Measurements from ENCODE around the gene MYOM3. TPM values are rescaled to one million over a fixed set of nuclear protein-coding genes. Genes with fewer than 3 reads are reported as not detected.

The MYOM3 gene
- total RNA-seq, 4 donors from 2014 or later: 0.17 to 0.94 (median 0.44) TPM; not detected in 1

- TF ChIP-seq, protein P1, sequence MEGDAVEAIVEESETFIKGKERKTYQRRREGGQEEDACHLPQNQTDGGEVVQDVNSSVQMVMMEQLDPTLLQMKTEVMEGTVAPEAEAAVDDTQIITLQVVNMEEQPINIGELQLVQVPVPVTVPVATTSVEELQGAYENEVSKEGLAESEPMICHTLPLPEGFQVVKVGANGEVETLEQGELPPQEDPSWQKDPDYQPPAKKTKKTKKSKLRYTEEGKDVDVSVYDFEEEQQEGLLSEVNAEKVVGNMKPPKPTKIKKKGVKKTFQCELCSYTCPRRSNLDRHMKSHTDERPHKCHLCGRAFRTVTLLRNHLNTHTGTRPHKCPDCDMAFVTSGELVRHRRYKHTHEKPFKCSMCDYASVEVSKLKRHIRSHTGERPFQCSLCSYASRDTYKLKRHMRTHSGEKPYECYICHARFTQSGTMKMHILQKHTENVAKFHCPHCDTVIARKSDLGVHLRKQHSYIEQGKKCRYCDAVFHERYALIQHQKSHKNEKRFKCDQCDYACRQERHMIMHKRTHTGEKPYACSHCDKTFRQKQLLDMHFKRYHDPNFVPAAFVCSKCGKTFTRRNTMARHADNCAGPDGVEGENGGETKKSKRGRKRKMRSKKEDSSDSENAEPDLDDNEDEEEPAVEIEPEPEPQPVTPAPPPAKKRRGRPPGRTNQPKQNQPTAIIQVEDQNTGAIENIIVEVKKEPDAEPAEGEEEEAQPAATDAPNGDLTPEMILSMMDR (IDR thresholded peaks at IDR 0.05; ENCODE audit: low read depth): no peak
Observed at GRCh38 chr1:24142546-24143534, 30.9 kb upstream of the MYOM3 start, which contains the start of gene IL22RA1. TSS of gene IL22RA1 (minus strand) at chr1:24143140. CDS start at chr1:24143082, 58 bp downstream.

GRCh38 chr1:24141311-24141997 lies 29.5 kb upstream of the MYOM3 start:
- TF ChIP-seq, protein P1 (IDR thresholded peaks at IDR 0.05; ENCODE audit: low read depth): no peak

- TF ChIP-seq, protein P1 (IDR thresholded peaks at IDR 0.05; ENCODE audit: low read depth): no peak
Observed at GRCh38 chr1:24140741-24141181, 28.8 kb upstream of the MYOM3 start.

GRCh38 chr1:24139841-24140425 lies 28.0 kb upstream of the MYOM3 start:
- TF ChIP-seq, protein P1 (IDR thresholded peaks at IDR 0.05; ENCODE audit: low read depth): no peak

DNA sequence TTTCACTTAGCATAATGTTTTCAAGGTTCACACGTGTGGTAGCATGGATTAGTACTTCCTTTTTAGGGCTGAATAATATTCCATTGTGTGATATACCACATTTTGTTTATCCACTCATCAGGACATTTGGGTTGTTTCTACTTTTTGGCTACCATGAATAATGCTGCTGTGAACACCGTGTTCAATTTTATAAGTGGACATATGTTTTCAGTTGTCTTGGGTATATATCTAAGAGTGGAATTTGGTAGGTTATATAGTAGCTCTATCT lies 27.2 kb upstream of the MYOM3 start:
- TF ChIP-seq, protein P1 (IDR thresholded peaks at IDR 0.05; ENCODE audit: low read depth): no peak

GRCh38 chr1:24138476-24139221 lies 26.7 kb upstream of the MYOM3 start:
- TF ChIP-seq, protein P1 (IDR thresholded peaks at IDR 0.05; ENCODE audit: low read depth): no peak

Measured in subcutaneous adipose tissue (tissue), 4 donors.